NOMO-1 treated with DMSO at 0.1 percent for 48 hours (cell line): Measurements from ENCODE around the gene UQCC5.

Source experiments
- DNase-seq: peaks from one replicate; lab custom pipeline; 2025; ENCODE audit not compliant: unreplicated experiment; lab: John Stamatoyannopoulos, UW

UQCC5 gene

DNA sequence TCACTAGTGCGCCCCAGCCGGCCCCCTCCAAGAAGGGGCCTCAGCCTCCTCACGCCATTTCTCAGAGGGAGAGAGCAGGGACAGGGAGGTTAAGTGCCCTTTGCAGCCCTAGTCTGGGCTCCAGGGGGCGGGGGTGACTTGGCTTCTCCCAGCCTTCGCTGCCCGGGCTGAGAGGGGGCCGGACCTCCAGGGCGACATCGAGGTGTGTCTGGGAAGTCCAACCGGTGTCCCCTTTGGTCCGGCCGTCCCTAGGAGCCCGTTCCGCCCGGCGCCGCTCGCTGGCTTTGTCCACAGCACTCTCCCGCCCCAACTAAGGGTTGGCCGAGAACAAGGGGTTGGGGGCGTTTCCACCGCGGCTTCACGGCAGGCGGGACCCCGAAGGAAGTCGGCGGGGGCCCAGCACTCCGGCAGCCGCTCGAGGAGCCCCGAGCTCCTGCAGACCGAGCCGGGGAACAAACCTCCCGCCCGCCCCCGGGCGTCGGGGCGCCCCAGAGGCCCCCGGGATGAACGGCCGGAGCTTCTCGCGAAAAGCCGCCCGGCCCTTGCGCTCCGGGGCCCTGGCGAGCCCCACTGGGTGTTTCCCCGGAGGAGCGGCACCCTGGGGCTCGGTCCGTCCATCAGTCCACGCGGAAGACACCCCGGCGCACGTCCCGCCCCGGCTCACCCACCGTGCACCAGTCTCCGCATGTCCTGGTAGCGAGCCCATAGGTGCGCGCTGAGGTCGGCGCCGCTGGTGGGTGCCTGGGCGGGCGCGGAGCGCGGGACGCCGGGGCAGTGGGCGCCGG, 3.4 kb upstream of the UQCC5 start:
- no peak for DNase-seq

GRCh38 chr3:52533623-52534280, 2.7 kb upstream of the UQCC5 start, which contains the start of gene NT5DC2:
Gene NT5DC2, minus strand, starts transcription at chr3:52533857. Its CDS starts 120 bp downstream, at chr3:52533737.
- peak; percentile 58 for DNase-seq

GRCh38 chr3:52534281-52535183, 1.9 kb upstream of the UQCC5 start:
- no peak for DNase-seq

- DNase-seq = no peak
Observed at GRCh38 chr3:52535411-52536111, 844 bp upstream of the UQCC5 start.

DNA sequence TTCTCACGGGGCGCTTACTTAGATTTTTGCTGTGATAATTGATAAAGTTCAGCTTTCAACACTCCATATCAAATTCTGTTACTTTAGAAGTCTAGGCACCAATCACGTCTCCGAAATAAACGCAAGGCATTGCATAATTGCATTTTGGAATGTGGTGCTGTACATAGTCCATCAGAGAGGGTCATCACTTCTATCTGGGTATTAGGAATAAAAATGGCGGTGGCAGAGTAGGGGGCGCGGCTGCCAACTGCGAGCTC, 365 bp upstream of the UQCC5 start:
- DNase-seq = no peak

- peak; percentile 42 for DNase-seq
Observed at GRCh38 chr3:52537165-52537620, 788 bp downstream of the UQCC5 start.

DNA sequence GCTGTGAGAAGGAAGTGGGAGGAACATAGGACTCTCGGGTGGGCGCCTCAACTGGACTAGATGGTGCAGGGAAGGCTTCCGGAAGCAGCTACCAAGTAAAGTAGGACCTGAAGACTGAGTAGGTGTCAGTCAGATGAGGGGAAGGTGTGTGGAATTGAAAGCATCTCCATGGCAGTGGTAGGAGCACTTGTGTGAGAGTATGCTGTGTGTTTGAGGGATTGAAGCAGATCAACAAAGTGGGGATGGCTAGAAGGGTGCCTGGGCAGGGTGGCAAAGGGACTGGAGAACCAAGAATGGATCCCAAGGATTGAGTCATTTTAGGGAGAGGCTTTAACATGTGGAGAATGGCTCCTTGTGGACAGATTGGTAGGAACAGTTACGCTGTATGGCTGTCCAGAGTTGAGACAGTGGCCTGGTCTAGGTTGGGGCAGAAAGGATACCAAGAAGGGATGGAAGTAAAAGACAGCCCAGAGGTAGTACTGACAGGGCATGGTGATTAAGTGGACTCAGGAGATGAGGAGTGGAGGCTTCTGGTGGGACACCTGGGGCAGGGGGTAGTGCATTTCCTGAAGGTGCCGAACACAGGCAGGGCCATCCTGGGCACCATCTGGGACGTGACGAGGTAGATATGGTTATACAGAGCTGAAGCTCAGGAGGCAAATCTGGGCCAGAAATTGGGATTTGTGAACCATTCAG, 1.5 kb downstream of the UQCC5 start:
- no peak for DNase-seq

- peak; percentile 20 for DNase-seq
Observed at GRCh38 chr3:52539010-52539653, 2.7 kb downstream of the UQCC5 start.

DNA sequence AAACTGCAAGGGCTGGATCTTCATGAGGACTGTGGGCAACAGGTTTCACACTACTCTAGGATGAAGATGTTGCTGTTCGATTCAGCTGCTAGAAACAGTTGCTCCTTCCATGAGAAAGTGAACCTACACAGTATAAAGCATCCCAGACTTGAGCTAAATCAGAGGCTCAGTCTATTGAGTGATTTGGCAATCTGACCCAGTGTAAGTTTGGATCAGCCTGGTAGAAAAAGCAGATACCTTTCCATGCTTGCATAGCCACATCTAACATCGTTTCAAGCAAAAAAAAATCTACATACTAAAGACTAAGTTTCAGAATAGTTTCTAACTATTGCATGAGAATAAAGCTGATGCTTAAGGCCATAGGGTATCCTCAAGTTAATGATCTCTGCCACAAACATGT, 4.6 kb downstream of the UQCC5 start:
- no peak for DNase-seq

DNA sequence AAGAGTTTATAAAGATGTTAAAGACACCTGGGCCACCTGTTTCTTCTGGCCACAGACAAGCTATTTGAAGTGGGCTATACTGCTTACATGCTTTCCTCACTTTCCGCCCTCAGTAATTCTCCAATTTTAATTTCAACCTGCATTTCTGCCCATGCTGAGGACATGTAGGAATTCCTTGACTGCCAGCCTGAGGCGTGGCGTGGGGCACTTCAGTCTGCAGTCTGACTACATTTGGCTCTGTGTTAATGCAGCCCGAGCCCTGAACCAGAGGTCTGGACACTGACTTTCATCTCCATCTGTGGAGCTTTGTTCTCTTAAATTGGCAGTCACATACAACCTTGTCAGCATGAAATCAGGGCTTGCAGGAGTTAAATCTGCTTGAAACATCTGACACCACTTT, 8.5 kb downstream of the UQCC5 start:
- no peak for DNase-seq

GRCh38 chr3:52546111-52546901, 9.9 kb downstream of the UQCC5 start:
- no peak for DNase-seq

DNA sequence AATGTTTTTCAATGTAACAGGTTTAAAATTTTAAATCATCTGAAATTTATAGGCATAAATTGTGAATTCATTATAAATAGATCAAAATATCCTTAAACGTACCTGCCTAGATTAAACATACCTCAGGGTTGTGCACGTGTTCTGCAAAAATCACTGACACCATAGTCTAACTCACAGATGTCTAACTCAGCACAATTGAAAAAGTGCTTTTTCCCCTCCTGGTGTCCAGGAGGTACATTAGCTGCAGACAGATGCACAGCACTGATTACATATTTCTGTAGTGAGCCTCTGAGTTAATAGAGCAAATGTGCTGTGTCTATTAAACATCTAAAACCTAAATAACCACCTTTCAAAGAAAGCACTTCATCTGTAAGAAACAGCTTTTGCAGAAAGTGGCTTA, 10.7 kb downstream of the UQCC5 start:
- no peak for DNase-seq

DNA sequence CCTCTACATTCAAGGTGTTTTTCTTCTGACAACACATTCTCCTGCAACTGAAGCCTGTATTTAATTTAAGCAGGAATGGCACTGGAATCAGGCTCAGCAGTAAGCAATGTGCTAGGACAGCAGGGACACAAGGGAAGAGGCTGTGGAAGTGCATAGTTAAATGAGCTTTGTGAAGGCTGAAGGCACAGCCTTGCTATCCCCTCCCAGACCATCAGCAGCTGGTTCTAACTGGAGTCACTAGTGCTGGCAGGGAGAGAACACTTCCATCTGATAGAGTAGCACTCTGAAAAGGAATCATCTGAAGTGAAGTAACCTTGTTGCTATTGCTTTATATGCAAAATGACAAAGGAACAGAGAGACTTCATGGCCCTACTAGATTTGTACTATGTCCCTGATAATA, 14.7 kb downstream of the UQCC5 start:
- no peak for DNase-seq

DNA sequence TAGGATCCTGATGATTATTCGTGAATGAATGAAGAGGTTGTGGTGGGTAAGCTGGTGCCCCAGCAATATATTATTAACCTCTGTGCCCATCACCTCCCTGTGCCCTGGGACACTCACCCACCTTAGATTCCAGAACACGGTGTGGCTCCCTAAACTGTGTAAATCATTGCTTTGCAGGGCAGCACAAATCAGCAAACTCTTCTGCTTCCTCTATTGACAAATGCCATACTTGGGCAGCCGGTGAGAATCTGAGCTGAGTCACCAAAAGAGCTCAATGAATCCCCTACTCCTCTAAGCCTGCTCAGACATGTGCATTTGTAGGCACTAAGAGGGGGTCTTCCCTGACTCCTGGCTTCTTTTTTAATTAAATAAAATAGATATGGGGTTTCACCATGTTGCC, 15.7 kb downstream of the UQCC5 start:
- no peak for DNase-seq

DNA sequence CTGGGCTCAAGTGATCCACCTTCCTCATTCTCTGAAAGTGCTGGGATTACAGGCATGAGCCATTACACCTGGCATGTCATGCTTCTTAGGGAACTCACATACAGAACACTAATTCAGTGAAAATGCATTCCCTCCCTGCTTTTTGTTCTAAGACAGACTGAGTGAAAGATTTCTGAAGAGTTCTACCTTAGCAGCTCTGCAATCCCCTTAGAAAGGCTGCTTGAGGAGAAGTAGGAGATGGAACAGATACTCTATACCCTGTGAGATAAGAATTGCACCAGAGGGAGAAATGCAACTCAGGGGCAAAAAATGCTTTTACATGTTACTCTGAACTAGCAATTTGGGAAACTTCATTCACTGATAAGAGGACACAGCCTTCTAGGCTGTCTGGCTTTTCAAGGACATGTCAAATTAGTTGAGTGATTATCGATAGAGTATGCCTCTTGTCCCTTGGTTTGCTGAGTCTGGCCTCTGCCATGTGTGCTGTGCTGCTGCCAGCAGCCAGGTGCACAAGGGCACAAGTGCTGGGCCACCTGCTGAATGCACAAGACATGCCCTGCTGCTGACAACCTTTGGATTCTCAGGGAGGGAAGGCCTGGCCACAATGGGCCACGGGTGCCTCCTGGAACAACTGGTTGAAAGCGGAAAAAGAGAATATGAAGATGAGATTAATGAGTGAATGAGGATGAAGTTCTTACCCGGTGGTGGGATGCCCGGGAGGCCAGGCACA, 17.8 kb downstream of the UQCC5 start:
- no peak for DNase-seq

DNA sequence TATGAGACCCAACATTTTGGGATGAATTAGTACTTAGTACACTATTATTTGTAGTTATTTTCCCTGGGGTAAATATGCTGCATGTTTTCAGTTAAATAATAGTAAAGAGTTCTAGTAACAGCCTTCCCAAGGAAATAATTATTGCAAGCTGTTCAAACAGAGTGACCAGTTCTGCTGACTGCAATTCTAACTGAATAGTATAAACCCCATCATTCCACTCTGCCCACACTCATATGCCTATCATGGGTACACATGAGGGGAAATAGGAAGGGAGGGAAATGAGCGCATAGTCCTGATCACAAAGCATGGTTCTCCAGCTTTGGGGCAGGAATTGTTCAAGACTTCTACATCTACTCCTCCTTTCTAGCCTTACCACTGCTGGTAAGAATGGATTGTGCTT, 18.7 kb downstream of the UQCC5 start:
- DNase-seq = no peak

DNA sequence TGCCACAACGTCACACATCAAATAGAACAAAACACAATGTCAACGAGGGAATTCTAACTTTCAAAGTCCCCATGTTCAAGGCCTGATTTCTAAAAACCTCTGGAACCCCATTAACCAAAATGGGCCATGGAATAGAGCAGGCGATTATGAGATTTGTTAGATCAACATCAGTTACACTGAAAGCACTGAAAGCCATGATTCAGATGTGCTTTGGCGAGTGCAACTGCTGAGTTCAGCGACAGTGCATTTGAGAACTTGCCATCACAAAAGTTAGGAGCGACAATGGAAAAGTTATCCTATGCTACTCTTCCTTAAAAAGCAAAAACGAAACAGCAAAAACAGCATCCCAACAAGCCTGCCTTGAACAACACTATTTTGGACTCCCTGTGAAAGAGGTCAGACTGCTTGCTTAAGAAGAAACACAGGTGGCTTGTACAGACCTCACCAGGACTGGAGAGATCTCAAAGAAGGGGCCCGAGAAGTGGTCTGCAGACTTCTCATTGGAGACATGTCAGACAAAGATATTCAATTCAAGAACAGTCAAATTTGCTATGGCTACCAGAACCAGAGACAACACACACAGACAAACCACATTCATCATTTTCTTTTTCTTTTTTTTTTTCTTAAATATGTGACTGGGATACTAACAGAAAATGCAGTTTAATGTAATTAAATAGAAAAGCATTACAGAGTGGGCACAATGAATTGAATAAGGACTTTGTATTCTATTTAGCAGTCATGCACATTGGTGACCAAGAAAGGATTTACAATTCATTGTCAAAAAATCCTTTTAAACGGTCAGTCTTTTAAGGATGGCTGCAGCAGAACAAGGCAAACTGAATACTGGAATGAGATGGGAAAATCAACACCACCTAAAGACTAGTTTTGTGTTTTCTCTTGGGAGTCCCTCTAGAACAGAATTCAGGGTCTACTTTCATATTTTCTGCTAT, 20.9 kb downstream of the UQCC5 start:
- no peak for DNase-seq

GRCh38 chr3:52558436-52558835, 22.0 kb downstream of the UQCC5 start:
- DNase-seq = no peak
